ENCODE measurements around the gene TAPBPL.

- no peak for TF ChIP-seq ZFP3 (CRISPR knock-in tag; IDR thresholded peaks at IDR 0.05)
- TF ChIP-seq CSRNP3 (CRISPR knock-in tag; IDR thresholded peaks at IDR 0.05) = no peak
- no peak for TF ChIP-seq TCF4 (CRISPR knock-in tag; IDR thresholded peaks at IDR 0.05; ENCODE audit: borderline replicate concordance)
- no peak for TF ChIP-seq ESRRG (CRISPR knock-in tag; IDR thresholded peaks at IDR 0.05)
- TF ChIP-seq CSDC2 (CRISPR knock-in tag; IDR thresholded peaks at IDR 0.05) = no peak
- TF ChIP-seq, protein P1, sequence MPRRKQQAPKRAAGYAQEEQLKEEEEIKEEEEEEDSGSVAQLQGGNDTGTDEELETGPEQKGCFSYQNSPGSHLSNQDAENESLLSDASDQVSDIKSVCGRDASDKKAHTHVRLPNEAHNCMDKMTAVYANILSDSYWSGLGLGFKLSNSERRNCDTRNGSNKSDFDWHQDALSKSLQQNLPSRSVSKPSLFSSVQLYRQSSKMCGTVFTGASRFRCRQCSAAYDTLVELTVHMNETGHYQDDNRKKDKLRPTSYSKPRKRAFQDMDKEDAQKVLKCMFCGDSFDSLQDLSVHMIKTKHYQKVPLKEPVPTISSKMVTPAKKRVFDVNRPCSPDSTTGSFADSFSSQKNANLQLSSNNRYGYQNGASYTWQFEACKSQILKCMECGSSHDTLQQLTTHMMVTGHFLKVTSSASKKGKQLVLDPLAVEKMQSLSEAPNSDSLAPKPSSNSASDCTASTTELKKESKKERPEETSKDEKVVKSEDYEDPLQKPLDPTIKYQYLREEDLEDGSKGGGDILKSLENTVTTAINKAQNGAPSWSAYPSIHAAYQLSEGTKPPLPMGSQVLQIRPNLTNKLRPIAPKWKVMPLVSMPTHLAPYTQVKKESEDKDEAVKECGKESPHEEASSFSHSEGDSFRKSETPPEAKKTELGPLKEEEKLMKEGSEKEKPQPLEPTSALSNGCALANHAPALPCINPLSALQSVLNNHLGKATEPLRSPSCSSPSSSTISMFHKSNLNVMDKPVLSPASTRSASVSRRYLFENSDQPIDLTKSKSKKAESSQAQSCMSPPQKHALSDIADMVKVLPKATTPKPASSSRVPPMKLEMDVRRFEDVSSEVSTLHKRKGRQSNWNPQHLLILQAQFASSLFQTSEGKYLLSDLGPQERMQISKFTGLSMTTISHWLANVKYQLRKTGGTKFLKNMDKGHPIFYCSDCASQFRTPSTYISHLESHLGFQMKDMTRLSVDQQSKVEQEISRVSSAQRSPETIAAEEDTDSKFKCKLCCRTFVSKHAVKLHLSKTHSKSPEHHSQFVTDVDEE (CRISPR knock-in tag; IDR thresholded peaks at IDR 0.05) = no peak
- TF ChIP-seq GLIS3 (CRISPR knock-in tag; IDR thresholded peaks at IDR 0.05) = no peak
- TF ChIP-seq ZC3H10 (CRISPR knock-in tag; IDR thresholded peaks at IDR 0.05) = no peak
- TF ChIP-seq ZFP30 (CRISPR knock-in tag; IDR thresholded peaks at IDR 0.05) = no peak
- no peak for TF ChIP-seq ARNTL (CRISPR knock-in tag; IDR thresholded peaks at IDR 0.05; ENCODE audit: borderline replicate concordance, low read depth)
- no peak for TF ChIP-seq PPARA (CRISPR knock-in tag; IDR thresholded peaks at IDR 0.05; ENCODE audit: borderline replicate concordance)
- TF ChIP-seq RARB (CRISPR knock-in tag; IDR thresholded peaks at IDR 0.05) = no peak
- TF ChIP-seq, protein P2, sequence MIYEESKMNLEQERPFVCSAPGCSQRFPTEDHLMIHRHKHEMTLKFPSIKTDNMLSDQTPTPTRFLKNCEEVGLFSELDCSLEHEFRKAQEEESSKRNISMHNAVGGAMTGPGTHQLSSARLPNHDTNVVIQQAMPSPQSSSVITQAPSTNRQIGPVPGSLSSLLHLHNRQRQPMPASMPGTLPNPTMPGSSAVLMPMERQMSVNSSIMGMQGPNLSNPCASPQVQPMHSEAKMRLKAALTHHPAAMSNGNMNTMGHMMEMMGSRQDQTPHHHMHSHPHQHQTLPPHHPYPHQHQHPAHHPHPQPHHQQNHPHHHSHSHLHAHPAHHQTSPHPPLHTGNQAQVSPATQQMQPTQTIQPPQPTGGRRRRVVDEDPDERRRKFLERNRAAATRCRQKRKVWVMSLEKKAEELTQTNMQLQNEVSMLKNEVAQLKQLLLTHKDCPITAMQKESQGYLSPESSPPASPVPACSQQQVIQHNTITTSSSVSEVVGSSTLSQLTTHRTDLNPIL (CRISPR knock-in tag; IDR thresholded peaks at IDR 0.05; ENCODE audit: low read depth) = no peak
- TF ChIP-seq SNAI2 (CRISPR knock-in tag; IDR thresholded peaks at IDR 0.05) = no peak
Measured at GRCh38 chr12:6440391-6440790, 11.5 kb upstream of the TAPBPL start.
